ENCODE results near the gene TTLL11. TPM values are rescaled to one million over a fixed set of nuclear protein-coding genes. Genes with fewer than 3 reads are reported as not detected.

The TTLL11 gene
- polyA plus RNA-seq, 1 donor (not counting 4 experiments of a cell fraction or from before 2014, with no cell fraction given) = 8.0 TPM

DNA sequence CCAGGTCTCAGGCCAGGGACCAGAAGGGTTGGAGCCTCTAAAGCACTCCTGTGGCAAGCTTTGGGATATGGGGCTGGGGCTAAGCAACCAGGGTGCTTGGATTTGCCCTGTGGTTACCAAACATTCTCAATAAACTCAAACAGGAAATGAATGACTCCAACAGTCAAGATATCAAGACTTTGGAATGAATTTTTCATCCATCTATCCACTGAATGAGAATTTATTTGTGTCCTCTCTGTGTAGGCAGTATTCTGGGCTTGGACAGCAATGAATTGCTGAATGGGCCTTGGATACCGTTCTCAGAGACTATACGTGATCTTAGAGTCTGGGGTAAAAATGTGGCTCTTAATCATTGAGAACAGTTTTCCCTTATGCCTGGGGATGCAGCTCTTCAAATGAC lies 229.2 kb downstream of the TTLL11 start:
- FAIRE-seq (no peak), DNase-seq (ENCODE audit: low read depth, low spot score) (no peak)
- Histone ChIP-seq H3K4me3 (ENCODE audit: control insufficient read depth in 2 of 3, extremely low read depth in 1 of 3, insufficient read depth in 2 of 3, low read depth in 1 of 3, low read length in 3 of 3) (no peak overlapping the region), H3K9me1 (ENCODE audit: control insufficient read depth, extremely low read depth, insufficient read depth, low read length) (no peaks in the 10 kb centered on the region), H4K20me1 (ENCODE audit: control insufficient read depth, extremely low read depth, insufficient read depth, low read length) (no peaks in the 10 kb centered on the region), H2AFZ (ENCODE audit: control insufficient read depth, low read length) (no peak overlapping the region), H3K27me3 (ENCODE audit: control insufficient read depth, extremely low read depth, insufficient read depth, low read length) (no peaks in the 10 kb centered on the region), H3K79me2 (ENCODE audit: control insufficient read depth, insufficient read depth, low read length) (no peaks in the 10 kb centered on the region), H3K9me3 (ENCODE audit: control insufficient read depth, low read depth, low read length) (no peaks in the 10 kb centered on the region), H3K4me2 (ENCODE audit: control insufficient read depth, extremely low read depth, insufficient read depth, low read depth, low read length) (no peak overlapping the region), H3K27ac (ENCODE audit: control insufficient read depth, insufficient read depth, low read length) (no peak overlapping the region), H3K9ac (ENCODE audit: control insufficient read depth, extremely low read depth, insufficient read depth, low read length) (no peak overlapping the region), H3K4me1 (ENCODE audit: control insufficient read depth, extremely low read depth, insufficient read depth, low read length) (no peaks in the 10 kb centered on the region), H3K36me3 (ENCODE audit: control insufficient read depth in 2 of 2, extremely low read depth in 1 of 2, insufficient read depth in 2 of 2, low read length in 2 of 2) (peaks cover 5 to 24% of the 10 kb centered on the region in 2 experiments)
- TF ChIP-seq EZH2 (IDR thresholded peaks at IDR 0.05; ENCODE audit: low read length) = no peak
- TF ChIP-seq, protein P1, sequence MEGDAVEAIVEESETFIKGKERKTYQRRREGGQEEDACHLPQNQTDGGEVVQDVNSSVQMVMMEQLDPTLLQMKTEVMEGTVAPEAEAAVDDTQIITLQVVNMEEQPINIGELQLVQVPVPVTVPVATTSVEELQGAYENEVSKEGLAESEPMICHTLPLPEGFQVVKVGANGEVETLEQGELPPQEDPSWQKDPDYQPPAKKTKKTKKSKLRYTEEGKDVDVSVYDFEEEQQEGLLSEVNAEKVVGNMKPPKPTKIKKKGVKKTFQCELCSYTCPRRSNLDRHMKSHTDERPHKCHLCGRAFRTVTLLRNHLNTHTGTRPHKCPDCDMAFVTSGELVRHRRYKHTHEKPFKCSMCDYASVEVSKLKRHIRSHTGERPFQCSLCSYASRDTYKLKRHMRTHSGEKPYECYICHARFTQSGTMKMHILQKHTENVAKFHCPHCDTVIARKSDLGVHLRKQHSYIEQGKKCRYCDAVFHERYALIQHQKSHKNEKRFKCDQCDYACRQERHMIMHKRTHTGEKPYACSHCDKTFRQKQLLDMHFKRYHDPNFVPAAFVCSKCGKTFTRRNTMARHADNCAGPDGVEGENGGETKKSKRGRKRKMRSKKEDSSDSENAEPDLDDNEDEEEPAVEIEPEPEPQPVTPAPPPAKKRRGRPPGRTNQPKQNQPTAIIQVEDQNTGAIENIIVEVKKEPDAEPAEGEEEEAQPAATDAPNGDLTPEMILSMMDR (optimal IDR thresholded peaks at IDR 0.05 in 1 of 3, IDR thresholded peaks at IDR 0.05 in 1 of 3, conservative IDR thresholded peaks at IDR 0.05 in 1 of 3; ENCODE audit: extremely low read depth in 1 of 3, insufficient read depth in 2 of 3, low read length in 3 of 3) = no peak
- dilution Hi-C loops (cut with MboI; ENCODE audit: extremely low pct_ligation_motif_present, low sequenced_read_pairs) = no loop called here

DNA sequence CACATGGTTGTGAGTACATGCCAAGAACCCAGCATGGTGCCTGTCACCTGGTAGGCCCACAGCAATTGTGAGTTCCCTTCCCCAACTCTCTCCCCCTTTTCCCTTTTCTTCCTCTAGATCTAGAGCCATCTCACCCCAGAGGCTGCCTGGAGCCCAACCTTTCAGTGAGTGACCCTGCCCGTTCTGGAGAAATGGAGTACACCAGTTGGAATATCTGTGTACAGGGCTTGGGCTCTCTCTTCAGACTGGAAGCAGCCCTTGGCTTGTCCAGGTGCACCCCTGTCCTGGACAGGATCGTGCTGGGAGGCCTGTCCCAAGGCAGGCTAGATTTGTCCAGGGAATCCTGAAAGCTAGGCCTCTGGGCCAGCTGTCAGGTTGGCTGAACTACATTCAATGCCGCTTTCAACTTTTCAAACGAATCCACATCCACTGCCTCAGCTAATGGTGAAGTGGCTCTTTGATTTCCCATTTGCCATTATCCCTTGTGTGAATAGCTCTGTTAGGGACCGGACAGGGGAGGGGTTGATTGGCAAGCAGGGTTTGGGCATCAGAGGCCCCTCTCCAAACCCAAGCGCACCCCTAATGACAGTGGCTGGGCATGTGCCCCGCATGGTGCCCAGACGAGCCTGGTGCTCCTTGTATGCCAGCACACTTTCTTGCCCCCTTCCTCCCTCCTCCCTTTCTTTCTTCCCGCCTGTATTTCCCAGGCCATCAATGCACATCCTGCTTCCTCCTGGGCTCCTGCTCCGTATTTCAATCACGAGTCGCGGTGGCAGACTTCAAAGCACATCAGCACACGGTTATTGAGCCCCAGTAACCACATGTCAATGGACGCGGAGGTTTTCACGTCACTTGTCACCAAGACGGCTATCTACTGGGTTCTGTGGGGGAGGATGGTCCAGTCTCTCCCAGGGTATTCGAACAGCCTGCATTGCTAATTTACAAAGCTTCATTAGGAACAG lies 230.5 kb downstream of the TTLL11 start:
- no peaks in the 10 kb centered on the region for H3K9me1 ChIP-seq (ENCODE audit: control insufficient read depth, extremely low read depth, insufficient read depth, low read length)
- no peaks in the 10 kb centered on the region for H3K4me1 ChIP-seq (ENCODE audit: control insufficient read depth, extremely low read depth, insufficient read depth, low read length)
- no peak overlapping the region for H3K9ac ChIP-seq (ENCODE audit: control insufficient read depth, extremely low read depth, insufficient read depth, low read length)
- H4K20me1 ChIP-seq (ENCODE audit: control insufficient read depth, extremely low read depth, insufficient read depth, low read length) = no peaks in the 10 kb centered on the region
- FAIRE-seq (no peak), DNase-seq (ENCODE audit: low read depth, low spot score) (no peak)
- H3K27me3 ChIP-seq (ENCODE audit: control insufficient read depth, extremely low read depth, insufficient read depth, low read length) = no peaks in the 10 kb centered on the region
- no peak overlapping the region for H3K4me2 ChIP-seq (ENCODE audit: control insufficient read depth, extremely low read depth, insufficient read depth, low read depth, low read length)
- H2AFZ ChIP-seq (ENCODE audit: control insufficient read depth, low read length) = no peak overlapping the region
- TF ChIP-seq, protein P1 (optimal IDR thresholded peaks at IDR 0.05 in 1 of 3, IDR thresholded peaks at IDR 0.05 in 1 of 3, conservative IDR thresholded peaks at IDR 0.05 in 1 of 3; ENCODE audit: extremely low read depth in 1 of 3, insufficient read depth in 2 of 3, low read length in 3 of 3) = no peak
- TF ChIP-seq EZH2 (IDR thresholded peaks at IDR 0.05; ENCODE audit: low read length) = no peak
- no peaks in the 10 kb centered on the region for H3K79me2 ChIP-seq (ENCODE audit: control insufficient read depth, insufficient read depth, low read length)
- no peak overlapping the region for H3K4me3 ChIP-seq (ENCODE audit: control insufficient read depth in 2 of 3, extremely low read depth in 1 of 3, insufficient read depth in 2 of 3, low read depth in 1 of 3, low read length in 3 of 3)
- peaks cover 4 to 19% of the 10 kb centered on the region in 2 experiments for H3K36me3 ChIP-seq (ENCODE audit: control insufficient read depth in 2 of 2, extremely low read depth in 1 of 2, insufficient read depth in 2 of 2, low read length in 2 of 2)
- no peak overlapping the region for H3K27ac ChIP-seq (ENCODE audit: control insufficient read depth, insufficient read depth, low read length)
- H3K9me3 ChIP-seq (ENCODE audit: control insufficient read depth, low read depth, low read length) = no peaks in the 10 kb centered on the region
- dilution Hi-C loops (cut with MboI; ENCODE audit: extremely low pct_ligation_motif_present, low sequenced_read_pairs) = no loop called here

All from keratinocyte (primary cell).